ENCODE results near the gene RAVER1.

- TF ChIP-seq CTCF (IDR thresholded peaks at IDR 0.05) = no peak
- no peak for TF ChIP-seq POLR2A (IDR thresholded peaks at IDR 0.05)
- no peak for TF ChIP-seq POLR2AphosphoS5 (IDR thresholded peaks at IDR 0.05)
These were observed 10.2 kb upstream of the RAVER1 start for GRCh38 chr19:10343495-10343894.
